GM12801 (cell line): ENCODE results near the gene PLCL2.

Experiments used
- TF ChIP-seq, protein P1 (sequence below): IDR thresholded peaks from one replicate; pipeline ENCODE4 v1.5.1; 2011; ENCODE audit warnings: control low read depth; ENCODE audit not compliant: insufficient read length; ENCODE audit errors: extremely low read depth

Gene PLCL2

DNA sequence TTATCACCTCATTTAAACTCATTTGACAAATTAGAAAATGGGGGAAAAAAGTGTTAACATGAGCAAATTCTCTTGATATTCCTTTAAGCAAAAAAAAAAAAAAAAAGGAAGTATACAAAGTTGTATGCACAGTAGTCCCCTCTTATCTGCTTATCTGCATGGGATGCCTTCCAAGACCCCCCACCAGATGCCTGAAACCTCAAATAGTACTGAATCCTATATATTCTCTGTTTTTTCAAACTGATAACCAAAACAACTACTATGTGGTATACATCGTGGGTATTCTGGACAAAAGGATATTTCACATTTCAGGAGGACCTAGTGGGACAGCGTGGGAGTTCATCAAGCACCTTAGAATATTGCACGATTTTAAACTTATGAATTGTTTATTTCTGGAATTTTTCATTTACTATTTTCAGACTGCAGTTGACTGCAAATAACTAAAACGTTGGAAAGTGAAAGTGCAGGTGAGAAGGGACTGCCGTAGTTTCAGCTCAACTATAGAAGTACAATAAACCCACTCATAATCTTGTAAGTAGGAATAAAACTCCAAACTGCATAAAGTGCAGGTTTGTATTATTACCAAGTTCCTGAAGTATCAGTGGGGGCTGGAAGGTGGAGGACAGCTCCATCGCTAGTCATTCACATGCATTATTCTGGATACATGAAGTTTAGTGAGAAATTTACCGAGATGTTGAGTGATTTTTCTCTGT lies 43.6 kb upstream of the PLCL2 start:
- TF ChIP-seq, protein P1, sequence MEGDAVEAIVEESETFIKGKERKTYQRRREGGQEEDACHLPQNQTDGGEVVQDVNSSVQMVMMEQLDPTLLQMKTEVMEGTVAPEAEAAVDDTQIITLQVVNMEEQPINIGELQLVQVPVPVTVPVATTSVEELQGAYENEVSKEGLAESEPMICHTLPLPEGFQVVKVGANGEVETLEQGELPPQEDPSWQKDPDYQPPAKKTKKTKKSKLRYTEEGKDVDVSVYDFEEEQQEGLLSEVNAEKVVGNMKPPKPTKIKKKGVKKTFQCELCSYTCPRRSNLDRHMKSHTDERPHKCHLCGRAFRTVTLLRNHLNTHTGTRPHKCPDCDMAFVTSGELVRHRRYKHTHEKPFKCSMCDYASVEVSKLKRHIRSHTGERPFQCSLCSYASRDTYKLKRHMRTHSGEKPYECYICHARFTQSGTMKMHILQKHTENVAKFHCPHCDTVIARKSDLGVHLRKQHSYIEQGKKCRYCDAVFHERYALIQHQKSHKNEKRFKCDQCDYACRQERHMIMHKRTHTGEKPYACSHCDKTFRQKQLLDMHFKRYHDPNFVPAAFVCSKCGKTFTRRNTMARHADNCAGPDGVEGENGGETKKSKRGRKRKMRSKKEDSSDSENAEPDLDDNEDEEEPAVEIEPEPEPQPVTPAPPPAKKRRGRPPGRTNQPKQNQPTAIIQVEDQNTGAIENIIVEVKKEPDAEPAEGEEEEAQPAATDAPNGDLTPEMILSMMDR: no peak

DNA sequence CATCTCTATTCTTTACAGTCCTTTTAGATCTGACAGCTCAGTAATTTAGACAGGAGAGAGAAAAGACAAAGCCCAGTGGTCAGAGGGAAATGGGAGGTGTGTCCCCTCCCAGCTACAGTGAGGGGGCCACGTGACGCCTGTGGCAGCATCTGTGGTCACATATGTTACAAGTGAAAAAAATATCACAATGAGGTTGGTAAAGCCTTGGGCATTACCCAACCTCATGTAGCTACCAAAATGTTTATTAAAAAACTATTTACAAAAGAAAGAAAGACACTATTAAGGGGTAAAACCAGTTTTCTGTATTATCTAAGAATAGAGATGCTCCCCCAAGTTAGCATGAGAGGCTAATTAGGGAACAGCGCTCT lies 42.9 kb upstream of the PLCL2 start:
- TF ChIP-seq, protein P1: no peak

DNA sequence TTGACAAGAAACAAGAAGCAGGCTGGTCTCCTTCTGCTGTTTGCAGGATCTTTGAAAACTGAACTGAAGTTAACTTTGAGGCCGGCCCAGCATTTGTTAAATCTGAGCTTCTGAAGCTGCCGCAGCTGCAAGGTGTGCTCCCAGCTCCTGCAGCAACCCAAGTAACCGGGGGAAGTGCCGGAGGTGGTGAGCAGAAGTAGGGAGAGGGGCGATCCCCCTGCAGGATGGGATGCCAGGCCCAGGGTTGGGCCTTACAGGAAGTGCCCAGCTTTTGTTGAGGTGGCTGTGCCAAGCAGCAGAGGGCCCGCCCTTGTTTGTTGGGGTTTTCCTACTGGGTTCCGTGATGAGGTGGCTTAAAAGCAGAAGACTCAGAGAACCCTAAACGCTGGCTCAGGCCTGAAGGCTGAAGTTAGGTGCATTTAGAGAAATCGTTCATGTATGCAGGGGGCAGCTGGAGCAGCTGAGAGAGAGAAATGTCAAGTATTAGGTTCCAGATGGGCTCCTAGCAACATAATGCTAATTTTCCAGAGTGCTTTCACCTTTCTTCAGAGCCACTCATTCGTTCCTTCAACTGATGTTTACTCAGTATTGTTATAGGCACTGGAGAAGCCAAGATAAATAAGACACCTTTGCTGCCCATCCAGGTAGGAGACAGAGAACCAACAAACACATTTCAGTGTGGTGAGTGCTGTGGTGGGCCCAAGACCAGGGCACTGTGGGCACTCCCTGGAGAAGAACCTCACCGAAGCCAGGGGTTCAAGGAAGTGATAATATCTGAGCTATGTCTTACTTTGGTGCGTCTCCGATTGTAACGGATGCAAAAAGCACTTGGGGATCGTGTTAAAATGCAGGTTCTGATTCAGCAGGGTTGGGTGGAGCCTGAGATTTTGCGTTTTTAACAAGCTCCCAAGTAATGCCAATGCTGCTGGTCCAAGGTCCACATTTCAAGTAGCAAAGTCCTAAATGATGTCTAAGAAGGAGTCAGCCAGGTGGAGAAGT lies 42.2 kb upstream of the PLCL2 start:
- TF ChIP-seq, protein P1: no peak

DNA sequence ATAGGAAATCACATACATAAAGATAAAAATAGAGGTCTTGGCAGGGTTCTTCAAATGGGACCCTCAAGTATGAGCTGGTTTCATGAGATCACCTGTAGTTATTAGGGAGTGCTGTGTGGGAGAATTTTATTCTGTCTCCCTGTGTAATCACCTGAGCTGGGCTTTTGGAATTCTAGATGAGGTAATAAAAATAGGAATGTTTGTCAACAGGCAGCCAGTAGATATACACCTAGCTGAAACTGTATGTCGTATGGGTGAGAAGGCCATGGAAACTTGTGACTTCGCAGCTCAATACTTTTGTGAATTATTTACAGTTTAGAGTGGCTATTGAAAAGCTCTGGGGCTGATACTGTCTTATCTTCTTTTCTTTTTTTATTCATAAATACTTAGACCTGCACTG lies 40.5 kb upstream of the PLCL2 start:
- TF ChIP-seq, protein P1: no peak

DNA sequence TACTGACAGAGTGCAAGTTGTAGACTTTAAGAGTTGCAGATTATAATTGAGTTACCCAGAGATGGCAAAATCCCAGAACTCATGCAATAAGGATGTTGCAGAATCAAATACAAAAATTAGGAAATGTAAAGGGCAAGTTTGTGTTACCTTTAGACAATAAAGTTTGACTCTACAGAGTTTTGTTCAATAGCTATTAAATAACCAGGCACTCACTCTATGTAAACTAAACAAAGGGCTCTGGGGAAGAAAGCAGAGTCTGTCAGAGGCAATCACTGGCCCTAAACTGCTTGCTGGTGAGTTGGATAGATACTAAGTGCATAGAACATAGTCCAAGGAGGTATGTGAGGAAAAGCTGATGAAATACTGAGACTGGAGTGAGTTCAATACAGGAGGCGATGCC lies 40.0 kb upstream of the PLCL2 start:
- TF ChIP-seq, protein P1: no peak

DNA sequence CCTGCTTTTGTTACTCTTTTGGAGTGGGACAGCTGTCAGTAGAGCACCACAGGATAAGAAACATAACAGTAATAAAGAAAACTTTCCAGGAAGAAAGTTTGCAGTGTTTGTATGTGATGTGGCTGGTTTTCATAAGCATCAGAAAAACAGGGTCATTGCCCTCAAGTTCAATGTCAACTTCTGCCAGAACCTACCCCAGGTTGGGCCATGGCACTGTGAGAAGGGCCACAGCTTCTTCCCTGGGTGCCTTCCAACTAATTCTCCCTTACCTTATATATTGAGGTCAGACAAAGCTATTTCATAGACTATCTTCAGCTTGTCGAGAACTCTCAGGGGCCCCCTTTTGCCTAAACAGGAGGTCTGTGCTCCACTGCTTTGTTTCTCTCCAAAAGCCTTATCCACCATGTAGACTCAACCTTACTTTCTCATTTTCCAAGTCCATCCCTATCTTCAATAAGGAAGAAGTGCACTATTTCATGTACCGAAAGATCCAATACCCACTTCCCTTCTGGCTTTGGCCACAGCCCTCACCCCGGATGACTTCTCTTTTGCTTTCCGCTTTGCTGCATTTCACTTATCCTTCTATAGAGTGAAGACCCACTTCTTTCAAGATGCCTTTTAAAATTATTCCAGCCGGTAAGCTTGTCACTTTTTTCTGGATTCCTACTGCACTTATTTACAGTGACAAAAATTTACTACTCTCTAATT lies 38.2 kb upstream of the PLCL2 start:
- TF ChIP-seq, protein P1: no peak

DNA sequence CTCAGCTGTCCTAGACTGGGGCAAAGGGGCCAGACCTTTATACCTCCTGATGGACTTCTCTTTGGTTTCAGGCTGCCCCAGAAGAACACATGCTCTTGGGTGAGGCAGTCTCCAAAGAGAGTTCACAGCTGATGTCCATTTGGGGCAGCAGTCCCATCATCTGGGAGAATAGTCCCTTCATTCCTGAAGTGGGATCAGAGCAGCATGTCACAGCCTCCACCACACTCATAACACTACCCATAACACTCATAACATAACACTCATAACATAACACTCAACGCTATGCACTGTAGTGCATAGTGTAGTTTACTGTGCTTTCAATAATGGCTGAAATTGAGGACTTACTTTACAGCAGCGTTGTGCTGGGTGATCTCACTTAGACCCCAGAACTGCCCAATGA lies 36.7 kb upstream of the PLCL2 start:
- TF ChIP-seq, protein P1: no peak
